Fibroblast of lung (primary cell): ENCODE results near the gene MIEF1.

ENCODE experiments used
- CTCF ChIP-seq, 2 donors: IDR thresholded peaks in 1 of 2; conservative IDR thresholded peaks in 1 of 2; 1 replicate in 1 of 2; 2 replicates in 1 of 2; pipeline ENCODE4 v1.5.1; 2011 to 2012; ENCODE audit warnings: low read length in 2 of 2, control low read depth in 1 of 2, inconsistent platforms in 1 of 2, low read depth in 1 of 2, mild to moderate bottlenecking in 1 of 2
- EZH2 ChIP-seq: IDR thresholded peaks from 2 replicates; pipeline ENCODE4 v1.5.1; 2012; ENCODE audit warnings: low read length, control low read depth, mild to moderate bottlenecking; ENCODE audit errors: missing control alignments

- no peak for TF ChIP-seq CTCF (conservative IDR thresholded peaks at IDR 0.05 in 1 of 2, IDR thresholded peaks at IDR 0.05 in 1 of 2; ENCODE audit: low read depth in 1 of 2, low read length in 2 of 2)
- TF ChIP-seq EZH2: no peak
These were observed 9.9 kb upstream of the MIEF1 start for GRCh38 chr22:39492186-39492585.
